ENCODE results near the gene ACOT7. TPM values are rescaled to one million over a fixed set of nuclear protein-coding genes. Genes with fewer than 3 reads are reported as not detected.

Gene ACOT7
- total RNA-seq, 1 donor from 2014 or later: 38.8 TPM

DNA sequence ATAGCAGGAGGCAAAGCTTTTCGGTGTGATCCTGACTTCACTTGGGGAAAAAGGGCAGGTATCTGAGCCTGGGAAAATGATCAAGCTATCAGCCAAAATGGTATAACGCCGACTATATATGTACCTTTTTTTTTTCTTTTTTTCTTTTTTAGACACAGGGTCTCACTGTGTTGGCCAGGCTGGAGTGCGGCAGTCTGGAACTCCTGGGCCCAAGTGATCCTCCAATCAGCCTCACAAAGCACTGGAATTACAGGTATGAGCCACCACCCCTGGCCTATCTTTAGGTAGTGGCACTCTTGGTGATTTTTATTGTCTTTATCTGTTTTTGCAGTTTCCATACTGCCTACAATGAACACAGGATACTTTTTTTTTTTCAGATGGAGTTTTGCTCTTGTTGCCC, 156.5 kb downstream of the ACOT7 start:
- Histone ChIP-seq H3K4me3 (no peak overlapping the region), H3K27ac (no peak overlapping the region), H3K27me3 (peaks cover 5% of the 10 kb centered on the region), H3K4me1 (peaks cover 22% of the 10 kb centered on the region), H3K9me3 (no peaks in the 10 kb centered on the region), H3K36me3 (peaks cover 0 to 19% of the 10 kb centered on the region in 2 donors)
- intact Hi-C loops (cut with DNase I): no loop called here
- DNase-seq (ENCODE audit: extremely low spot score in 2 of 2): no peak
- TF ChIP-seq POLR2A (IDR thresholded peaks at IDR 0.05) (no peak), POLR2AphosphoS5 (IDR thresholded peaks at IDR 0.05; ENCODE audit: insufficient read depth in 1 of 2, low read depth in 1 of 2) (no peak)
- TF ChIP-seq, protein P1, sequence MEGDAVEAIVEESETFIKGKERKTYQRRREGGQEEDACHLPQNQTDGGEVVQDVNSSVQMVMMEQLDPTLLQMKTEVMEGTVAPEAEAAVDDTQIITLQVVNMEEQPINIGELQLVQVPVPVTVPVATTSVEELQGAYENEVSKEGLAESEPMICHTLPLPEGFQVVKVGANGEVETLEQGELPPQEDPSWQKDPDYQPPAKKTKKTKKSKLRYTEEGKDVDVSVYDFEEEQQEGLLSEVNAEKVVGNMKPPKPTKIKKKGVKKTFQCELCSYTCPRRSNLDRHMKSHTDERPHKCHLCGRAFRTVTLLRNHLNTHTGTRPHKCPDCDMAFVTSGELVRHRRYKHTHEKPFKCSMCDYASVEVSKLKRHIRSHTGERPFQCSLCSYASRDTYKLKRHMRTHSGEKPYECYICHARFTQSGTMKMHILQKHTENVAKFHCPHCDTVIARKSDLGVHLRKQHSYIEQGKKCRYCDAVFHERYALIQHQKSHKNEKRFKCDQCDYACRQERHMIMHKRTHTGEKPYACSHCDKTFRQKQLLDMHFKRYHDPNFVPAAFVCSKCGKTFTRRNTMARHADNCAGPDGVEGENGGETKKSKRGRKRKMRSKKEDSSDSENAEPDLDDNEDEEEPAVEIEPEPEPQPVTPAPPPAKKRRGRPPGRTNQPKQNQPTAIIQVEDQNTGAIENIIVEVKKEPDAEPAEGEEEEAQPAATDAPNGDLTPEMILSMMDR (IDR thresholded peaks at IDR 0.05): no peak

DNA sequence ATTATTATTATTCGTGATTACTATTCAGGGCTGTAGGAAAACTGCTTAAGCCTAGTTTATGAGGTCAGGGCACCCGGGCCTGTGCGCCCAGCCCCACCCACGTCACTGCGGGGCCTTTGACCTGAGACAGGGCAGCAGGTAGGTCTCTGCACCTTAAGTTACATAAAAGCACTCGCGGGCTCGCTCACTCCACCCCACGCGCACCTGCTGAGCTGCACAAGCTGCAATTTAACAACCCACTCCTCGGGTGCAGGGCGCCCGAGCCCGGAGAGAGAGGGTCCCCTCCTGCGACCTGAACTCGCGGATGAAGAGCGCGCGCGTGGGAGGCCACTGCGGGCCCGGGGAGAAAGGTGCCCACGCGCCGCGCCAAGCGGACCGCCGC, 158.3 kb downstream of the ACOT7 start:
- Histone ChIP-seq H3K4me1 (peaks cover 12% of the 10 kb centered on the region), H3K27me3 (no peaks in the 10 kb centered on the region), H3K36me3 (peaks cover 0 to 32% of the 10 kb centered on the region in 2 donors), H3K4me3 (peak overlapping the region; percentile 65 to 87), H3K27ac (no peak overlapping the region), H3K9me3 (no peaks in the 10 kb centered on the region)
- TF ChIP-seq POLR2A (IDR thresholded peaks at IDR 0.05): no peak
- TF ChIP-seq, protein P1 (IDR thresholded peaks at IDR 0.05): no peak
- no peak for TF ChIP-seq POLR2AphosphoS5 (IDR thresholded peaks at IDR 0.05; ENCODE audit: insufficient read depth in 1 of 2, low read depth in 1 of 2)
- DNase-seq (ENCODE audit: extremely low spot score in 2 of 2): no peak
- intact Hi-C loops (cut with DNase I): no loop called here

DNA sequence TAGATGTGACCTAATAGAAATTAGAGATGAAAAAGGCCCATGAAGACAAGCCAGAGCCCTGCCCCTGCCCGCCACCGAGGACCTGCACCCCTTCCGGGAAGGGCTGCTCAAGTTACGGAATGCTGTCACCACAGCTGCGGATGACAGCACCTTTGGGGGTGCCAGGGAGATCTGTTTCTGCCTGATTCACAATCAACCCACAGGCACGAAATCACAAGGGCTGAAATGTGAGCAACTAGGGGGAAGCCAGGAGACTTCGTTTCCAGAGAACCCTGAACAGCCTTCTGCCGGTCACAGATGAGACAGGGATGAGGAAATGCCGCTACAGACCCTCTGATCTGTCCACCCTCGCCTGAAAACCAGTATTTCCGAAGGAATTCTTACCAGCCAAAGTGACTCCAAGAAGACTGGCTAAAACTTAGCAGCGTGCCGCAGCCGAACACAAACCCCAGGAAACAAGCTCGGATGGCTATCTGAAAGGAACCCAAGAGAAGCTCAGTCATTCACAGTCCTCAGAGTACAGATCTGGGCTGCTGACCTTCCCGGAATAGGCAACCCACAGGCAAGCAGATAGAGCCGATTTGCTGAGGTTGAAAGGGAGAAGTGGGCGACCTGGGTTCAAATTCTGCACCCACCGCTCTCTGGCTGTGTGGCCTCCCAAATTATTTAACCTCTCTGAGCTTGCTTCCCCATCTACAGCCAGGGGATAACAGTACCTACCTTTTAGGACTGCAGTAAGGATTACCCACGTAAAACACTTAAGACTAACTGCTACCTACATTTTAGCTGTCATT, 158.9 kb downstream of the ACOT7 start:
- no peaks in the 10 kb centered on the region for H3K9me3 ChIP-seq
- DNase-seq (ENCODE audit: extremely low spot score in 2 of 2): no peak
- peaks cover 12% of the 10 kb centered on the region for H3K4me1 ChIP-seq
- TF ChIP-seq POLR2AphosphoS5 (IDR thresholded peaks at IDR 0.05; ENCODE audit: insufficient read depth in 1 of 2, low read depth in 1 of 2) (no peak), POLR2A (IDR thresholded peaks at IDR 0.05) (no peak)
- TF ChIP-seq, protein P1 (IDR thresholded peaks at IDR 0.05): no peak
- H3K27me3 ChIP-seq: no peaks in the 10 kb centered on the region
- H3K4me3 ChIP-seq: peak overlapping the region; percentile 65 to 87
- peaks cover 0 to 32% of the 10 kb centered on the region in 2 donors for H3K36me3 ChIP-seq
- intact Hi-C loops (cut with DNase I): no loop called here
- no peak overlapping the region for H3K27ac ChIP-seq

DNA sequence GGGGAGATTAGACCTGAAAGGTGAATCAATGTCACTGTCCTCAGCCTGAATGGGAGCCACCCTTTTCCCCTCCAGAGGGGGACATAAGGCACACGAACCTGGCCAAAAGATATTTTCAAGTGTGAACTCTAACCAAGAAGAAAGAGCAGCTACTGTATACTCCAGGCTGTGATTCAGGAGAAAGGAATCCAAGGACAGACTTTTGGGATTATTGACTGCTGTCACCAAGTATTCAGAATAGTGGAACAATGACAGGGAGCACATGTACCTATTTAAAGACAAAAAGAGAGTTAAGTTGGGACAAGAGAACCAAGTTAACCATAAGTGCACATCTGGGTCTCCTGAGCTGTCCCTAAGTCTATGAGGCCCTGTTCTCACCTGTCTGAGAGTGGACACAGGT, 160.2 kb downstream of the ACOT7 start:
- Histone ChIP-seq H3K27ac (no peak overlapping the region), H3K9me3 (no peaks in the 10 kb centered on the region), H3K36me3 (peaks cover 0 to 32% of the 10 kb centered on the region in 2 donors), H3K4me3 (no peak overlapping the region), H3K27me3 (no peaks in the 10 kb centered on the region), H3K4me1 (peaks cover 12% of the 10 kb centered on the region)
- intact Hi-C loops (cut with DNase I): no loop called here
- no peak for TF ChIP-seq POLR2A (IDR thresholded peaks at IDR 0.05)
- TF ChIP-seq, protein P1 (IDR thresholded peaks at IDR 0.05): no peak
- no peak for TF ChIP-seq POLR2AphosphoS5 (IDR thresholded peaks at IDR 0.05; ENCODE audit: insufficient read depth in 1 of 2, low read depth in 1 of 2)
- DNase-seq (ENCODE audit: extremely low spot score in 2 of 2): no peak

DNA sequence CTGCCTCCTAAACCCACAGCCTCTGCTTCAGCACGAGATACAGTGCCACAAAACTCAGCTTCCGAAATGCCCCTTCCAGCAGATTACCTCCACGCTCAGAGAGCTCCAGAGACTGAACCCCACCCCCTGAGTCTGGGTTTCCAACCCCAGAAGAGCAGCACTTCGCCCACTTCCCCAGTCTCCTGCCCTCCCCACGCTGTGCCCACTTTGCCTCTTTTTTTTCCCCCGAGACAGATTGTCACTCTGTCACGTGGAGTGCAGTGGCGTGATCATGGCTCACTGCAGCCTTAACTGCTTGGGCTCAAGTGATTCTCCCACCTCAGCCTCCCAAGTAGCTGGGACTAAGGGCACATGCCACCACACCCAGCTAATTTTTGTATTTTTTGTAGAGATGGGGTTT, 167.9 kb downstream of the ACOT7 start:
- Histone ChIP-seq H3K4me1 (peaks cover 10% of the 10 kb centered on the region), H3K36me3 (peaks cover 0 to 49% of the 10 kb centered on the region in 2 donors), H3K27ac (no peak overlapping the region), H3K4me3 (no peak overlapping the region), H3K27me3 (no peaks in the 10 kb centered on the region), H3K9me3 (no peaks in the 10 kb centered on the region)
- TF ChIP-seq, protein P1 (IDR thresholded peaks at IDR 0.05): no peak
- TF ChIP-seq POLR2A (IDR thresholded peaks at IDR 0.05) (no peak), POLR2AphosphoS5 (IDR thresholded peaks at IDR 0.05; ENCODE audit: insufficient read depth in 1 of 2, low read depth in 1 of 2) (no peak)
- DNase-seq (ENCODE audit: extremely low spot score in 2 of 2): no peak
- intact Hi-C loops (cut with DNase I): no loop called here
